Left ventricle myocardium inferior (tissue), 1 donor: ENCODE data around the gene EVL. TPM values are rescaled to one million over a fixed set of nuclear protein-coding genes. Genes with fewer than 3 reads are reported as not detected.

Experiments
- DNase-seq: peaks from one replicate; pipeline ENCODE4 v3.0.0-alpha.2; 2020
- H3K27ac ChIP-seq: fragments of 200-600 bp; replicated peaks from 2 replicates; pipeline ENCODE4 v1.8.0; 2021
- H3K27me3 ChIP-seq: fragments of 200-600 bp; 2 replicates; pipeline ENCODE4 v1.8.0; 2021; ENCODE audit warnings: low read depth
- H3K36me3 ChIP-seq: fragments of 200-600 bp; 2 replicates; pipeline ENCODE4 v1.8.0; 2021
- H3K4me1 ChIP-seq: fragments of 200-600 bp; 2 replicates; pipeline ENCODE4 v1.8.0; 2021
- H3K4me3 ChIP-seq: fragments of 200-600 bp; 2 replicates; pipeline ENCODE4 v1.8.0; 2021; ENCODE audit warnings: mild to moderate bottlenecking, moderate library complexity
- H3K9me3 ChIP-seq: fragments of 200-600 bp; replicated peaks from 2 replicates; pipeline ENCODE4 v1.8.0; 2021
- CTCF ChIP-seq: fragments of 200-600 bp; IDR thresholded peaks from 2 replicates; pipeline ENCODE4 v1.8.0; 2021; ENCODE audit warnings: antibody characterized with exemption, mild to moderate bottlenecking, borderline replicate concordance
- intact Hi-C: fragments of 100-400 bp; cut with micrococcal nuclease; formaldehyde crosslinking; loops from one replicate; pipeline ENCODE4 v1.11.0; 2022
- total RNA-seq: library from RNA; stranded (reverse); fragmentation: NEBNext Ultra II Directional; extraction: Animal tissue kit (Norgen Biotek cat#: 25700); gene quantifications from one replicate; pipeline ENCODE4 v1.2.1, GENCODE V29; 2021
- donor health status: DM: no; HTN: yes; CAD: no; lungs with severe emphysema.

EVL gene
- total RNA-seq, 1 donor from 2014 or later = 39.7 TPM

- intact Hi-C loops = no loop called here
These were observed 123.3 kb downstream of the EVL start for GRCh38 chr14:100188392-100189030.

GRCh38 chr14:100190126-100190525 lies 124.9 kb downstream of the EVL start:
- intact Hi-C loops = loop anchor here (5.0 kb wide), 1 partner anchor 208 kb away; no protein-coding TSS in a partner anchor
- Histone ChIP-seq H3K9me3 (no peaks in the 10 kb centered on the region), H3K4me1 (peaks cover 19% of the 10 kb centered on the region), H3K4me3 (no peak overlapping the region), H3K36me3 (no peaks in the 10 kb centered on the region), H3K27ac (no peak overlapping the region), H3K27me3 (no peaks in the 10 kb centered on the region)
- no peak for DNase-seq
- no peak for TF ChIP-seq CTCF

More at GRCh38 chr14:100188392-100189030, 123.3 kb downstream of the EVL start:
- H3K27me3 ChIP-seq = no peaks in the 10 kb centered on the region
- no peak for DNase-seq
- no peaks in the 10 kb centered on the region for H3K36me3 ChIP-seq
- no peak overlapping the region for H3K4me3 ChIP-seq
- H3K4me1 ChIP-seq = peaks cover 19% of the 10 kb centered on the region
- H3K27ac ChIP-seq = no peak overlapping the region
- no peaks in the 10 kb centered on the region for H3K9me3 ChIP-seq
- no peak for TF ChIP-seq CTCF

GRCh38 chr14:100191584-100192249 lies 126.5 kb downstream of the EVL start:
- TF ChIP-seq CTCF = no peak
- no peaks in the 10 kb centered on the region for H3K27me3 ChIP-seq
- H3K4me3 ChIP-seq = peak overlapping the region; percentile 70
- peak; percentile 19 for DNase-seq
- intact Hi-C loops = loop anchor here (5.0 kb wide), 1 partner anchor 209 kb away; no protein-coding TSS in a partner anchor
- H3K36me3 ChIP-seq = no peaks in the 10 kb centered on the region
- peaks cover 19% of the 10 kb centered on the region for H3K4me1 ChIP-seq
- peak overlapping the region; percentile 96 for H3K27ac ChIP-seq
- no peaks in the 10 kb centered on the region for H3K9me3 ChIP-seq

GRCh38 chr14:100192250-100192671 lies 127.0 kb downstream of the EVL start:
- peak; percentile 20 for DNase-seq
- H3K27ac ChIP-seq = peak overlapping the region; percentile 96
- H3K9me3 ChIP-seq = no peaks in the 10 kb centered on the region
- peaks cover 19% of the 10 kb centered on the region for H3K4me1 ChIP-seq
- peak overlapping the region; percentile 70 for H3K4me3 ChIP-seq
- no peaks in the 10 kb centered on the region for H3K27me3 ChIP-seq
- TF ChIP-seq CTCF = no peak
- H3K36me3 ChIP-seq = no peaks in the 10 kb centered on the region
- intact Hi-C loops = loop anchor here (5.0 kb wide), 1 partner anchor 210 kb away; no protein-coding TSS in a partner anchor

GRCh38 chr14:100192672-100193416 lies 127.6 kb downstream of the EVL start:
- Histone ChIP-seq H3K4me1 (peaks cover 19% of the 10 kb centered on the region), H3K4me3 (peak overlapping the region; percentile 70), H3K27me3 (no peaks in the 10 kb centered on the region), H3K9me3 (no peaks in the 10 kb centered on the region), H3K27ac (peak overlapping the region; percentile 96), H3K36me3 (no peaks in the 10 kb centered on the region)
- TF ChIP-seq CTCF = peak; percentile 89
- intact Hi-C loops = loop anchor here (5.0 kb wide), 1 partner anchor 211 kb away; no protein-coding TSS in a partner anchor
- peak; percentile 99 for DNase-seq
